ENCODE data around the gene KRTAP2-1. TPM values are rescaled to one million over a fixed set of nuclear protein-coding genes. Genes with fewer than 3 reads are reported as not detected.
"Not testable (repeated sequence)": the region's sequence is repeated elsewhere in the genome, so short reads cannot be mapped to it uniquely, and the experiment has no call there.

The KRTAP2-1 gene
- total and polyA plus RNA-seq, 2 donors (not counting 1 experiment from before 2014, with no cell fraction given): not detected

DNA sequence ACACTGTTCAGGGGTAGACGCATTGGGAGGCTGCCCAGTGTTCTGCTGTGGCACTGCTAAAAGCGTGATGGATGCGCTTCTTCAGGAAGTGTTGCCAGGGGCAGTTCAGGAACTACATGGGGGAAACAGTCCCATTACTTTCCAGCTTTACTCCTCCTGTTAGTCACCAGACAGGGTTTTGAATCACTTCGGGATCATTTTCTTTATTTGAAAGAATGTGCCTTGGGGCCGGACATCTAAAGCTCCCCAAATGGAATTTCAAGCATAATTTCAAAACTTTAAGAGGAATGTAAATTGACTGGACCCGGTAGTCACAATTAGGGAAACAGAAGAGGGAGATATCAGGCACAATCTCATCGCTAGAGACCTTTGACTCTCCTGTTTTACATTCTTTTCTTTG, 1.3 kb upstream of the KRTAP2-1 start:
- Histone ChIP-seq H3K9me3 (ENCODE audit: control insufficient read depth, insufficient read depth, low read depth, low read length) (no peaks in the 10 kb centered on the region), H4K20me1 (ENCODE audit: control insufficient read depth, extremely low read depth, insufficient read depth, low read length) (no peaks in the 10 kb centered on the region), H3K79me2 (ENCODE audit: control insufficient read depth, insufficient read depth, low read length) (no peaks in the 10 kb centered on the region), H3K4me3 (replicated peaks in 1 of 4; ENCODE audit: control extremely low read depth in 1 of 4, insufficient read depth in 1 of 4, low read depth in 3 of 4, low read length in 4 of 4) (no peak overlapping the region), H3K27me3 (ENCODE audit: control insufficient read depth, insufficient read depth, low read length) (no peaks in the 10 kb centered on the region), H3K4me1 (ENCODE audit: control insufficient read depth, extremely low read depth, insufficient read depth, low read length) (peaks cover 2% of the 10 kb centered on the region), H3K36me3 (ENCODE audit: control insufficient read depth, insufficient read depth, low read length) (no peaks in the 10 kb centered on the region), H3K9ac (ENCODE audit: insufficient read depth, low read length) (no peak overlapping the region), H2AFZ (ENCODE audit: low read length) (no peak overlapping the region), H3K27ac (ENCODE audit: insufficient read depth, low read length) (peak overlapping the region; percentile 43), H3K4me2 (ENCODE audit: extremely low read depth, insufficient read depth, low read length) (peak overlapping the region; percentile 10)
- no peak for TF ChIP-seq EZH2 (IDR thresholded peaks at IDR 0.05; ENCODE audit: low read length, missing control alignments)
- TF ChIP-seq, protein P1, sequence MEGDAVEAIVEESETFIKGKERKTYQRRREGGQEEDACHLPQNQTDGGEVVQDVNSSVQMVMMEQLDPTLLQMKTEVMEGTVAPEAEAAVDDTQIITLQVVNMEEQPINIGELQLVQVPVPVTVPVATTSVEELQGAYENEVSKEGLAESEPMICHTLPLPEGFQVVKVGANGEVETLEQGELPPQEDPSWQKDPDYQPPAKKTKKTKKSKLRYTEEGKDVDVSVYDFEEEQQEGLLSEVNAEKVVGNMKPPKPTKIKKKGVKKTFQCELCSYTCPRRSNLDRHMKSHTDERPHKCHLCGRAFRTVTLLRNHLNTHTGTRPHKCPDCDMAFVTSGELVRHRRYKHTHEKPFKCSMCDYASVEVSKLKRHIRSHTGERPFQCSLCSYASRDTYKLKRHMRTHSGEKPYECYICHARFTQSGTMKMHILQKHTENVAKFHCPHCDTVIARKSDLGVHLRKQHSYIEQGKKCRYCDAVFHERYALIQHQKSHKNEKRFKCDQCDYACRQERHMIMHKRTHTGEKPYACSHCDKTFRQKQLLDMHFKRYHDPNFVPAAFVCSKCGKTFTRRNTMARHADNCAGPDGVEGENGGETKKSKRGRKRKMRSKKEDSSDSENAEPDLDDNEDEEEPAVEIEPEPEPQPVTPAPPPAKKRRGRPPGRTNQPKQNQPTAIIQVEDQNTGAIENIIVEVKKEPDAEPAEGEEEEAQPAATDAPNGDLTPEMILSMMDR (conservative IDR thresholded peaks at IDR 0.05 in 1 of 2, IDR thresholded peaks at IDR 0.05 in 1 of 2; ENCODE audit: low read depth in 1 of 2, low read length in 2 of 2): no peak
- DNase-seq (ENCODE audit: low read depth in 2 of 2): peak in 1 of 2 donors; percentile 78

DNA sequence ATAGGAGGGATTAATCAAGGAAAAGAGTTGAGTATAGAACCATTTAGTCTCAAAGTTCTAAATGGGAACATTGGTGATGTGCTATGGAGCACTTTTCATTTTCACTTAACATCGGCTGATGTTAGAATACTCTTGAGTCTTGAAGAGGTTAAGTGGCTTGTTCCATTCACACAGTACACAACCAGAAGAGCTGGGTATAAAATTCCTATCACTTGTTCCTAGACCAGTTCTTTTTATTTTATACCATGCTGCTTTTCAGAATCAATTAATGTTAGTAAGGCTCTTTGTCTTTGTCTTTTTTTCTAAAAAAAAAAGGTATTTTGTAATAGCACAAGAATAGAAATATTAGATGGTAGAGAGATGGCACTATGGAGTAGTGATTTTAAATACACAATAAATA, 4.2 kb downstream of the KRTAP2-1 start:
- H3K27me3 ChIP-seq (ENCODE audit: control insufficient read depth, insufficient read depth, low read length): no peaks in the 10 kb centered on the region
- no peaks in the 10 kb centered on the region for H3K79me2 ChIP-seq (ENCODE audit: control insufficient read depth, insufficient read depth, low read length)
- H3K9me3 ChIP-seq (ENCODE audit: control insufficient read depth, insufficient read depth, low read depth, low read length): no peaks in the 10 kb centered on the region
- no peak overlapping the region for H3K4me2 ChIP-seq (ENCODE audit: extremely low read depth, insufficient read depth, low read length)
- no peak overlapping the region for H3K9ac ChIP-seq (ENCODE audit: insufficient read depth, low read length)
- H3K4me3 ChIP-seq (replicated peaks in 1 of 4; ENCODE audit: control extremely low read depth in 1 of 4, insufficient read depth in 1 of 4, low read depth in 3 of 4, low read length in 4 of 4): no peak overlapping the region
- DNase-seq (ENCODE audit: low read depth in 2 of 2): no peak
- TF ChIP-seq, protein P1 (conservative IDR thresholded peaks at IDR 0.05 in 1 of 2, IDR thresholded peaks at IDR 0.05 in 1 of 2; ENCODE audit: low read depth in 1 of 2, low read length in 2 of 2): no peak
- no peak overlapping the region for H3K27ac ChIP-seq (ENCODE audit: insufficient read depth, low read length)
- H2AFZ ChIP-seq (ENCODE audit: low read length): no peak overlapping the region
- no peaks in the 10 kb centered on the region for H4K20me1 ChIP-seq (ENCODE audit: control insufficient read depth, extremely low read depth, insufficient read depth, low read length)
- H3K4me1 ChIP-seq (ENCODE audit: control insufficient read depth, extremely low read depth, insufficient read depth, low read length): no peaks in the 10 kb centered on the region
- H3K36me3 ChIP-seq (ENCODE audit: control insufficient read depth, insufficient read depth, low read length): no peaks in the 10 kb centered on the region

DNA sequence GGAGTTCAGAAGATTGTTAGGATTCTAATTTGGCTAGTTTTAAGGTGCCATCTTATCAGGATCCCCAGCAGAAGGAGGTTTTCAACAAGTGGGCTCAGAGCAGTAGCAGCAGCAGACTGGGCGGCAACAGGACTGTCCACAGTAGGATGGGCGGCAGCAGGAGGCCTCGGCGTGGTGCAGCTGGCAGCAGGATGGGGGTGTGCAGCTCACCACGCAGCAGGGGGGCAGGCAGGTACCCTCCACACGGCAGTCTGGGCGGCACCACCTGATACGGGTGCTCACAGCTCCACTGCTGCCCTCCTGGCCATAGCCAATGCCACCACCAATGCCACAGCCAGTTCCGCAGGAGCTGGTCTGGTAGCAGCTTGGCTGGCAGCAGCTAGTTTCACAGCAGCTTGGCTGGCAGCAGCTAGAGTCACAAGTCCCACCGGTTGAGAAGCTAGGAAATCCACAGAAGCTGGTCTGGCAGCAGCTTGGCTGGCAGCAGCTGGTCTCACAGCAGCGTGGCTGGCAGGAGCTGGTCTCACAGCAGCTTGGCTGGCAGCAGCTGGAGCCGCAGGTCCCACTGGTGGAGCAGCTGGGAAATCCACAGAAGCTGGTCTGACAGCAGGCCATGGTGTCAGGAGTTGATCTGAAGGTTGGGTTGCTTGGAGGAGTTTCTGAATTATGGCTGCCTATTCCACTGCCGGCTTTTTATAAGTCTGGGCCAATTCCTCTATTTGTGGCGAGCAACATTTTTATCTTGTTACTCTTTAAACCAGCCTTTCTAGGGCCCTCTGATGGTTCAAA, 6.1 kb downstream of the KRTAP2-1 start, which contains the start of gene KRTAP1-1:
TSS of gene KRTAP1-1 (minus strand) at position 668 of the 789 bp plus-strand sequence. CDS start at position 615, 53 bp downstream.
- not testable (repeated sequence) for H3K27ac ChIP-seq (ENCODE audit: insufficient read depth, low read length); H3K79me2 ChIP-seq (ENCODE audit: control insufficient read depth, insufficient read depth, low read length); H3K4me3 ChIP-seq (replicated peaks in 1 of 4; ENCODE audit: control extremely low read depth in 1 of 4, insufficient read depth in 1 of 4, low read depth in 3 of 4, low read length in 4 of 4); H3K9me3 ChIP-seq (ENCODE audit: control insufficient read depth, insufficient read depth, low read depth, low read length); DNase-seq (ENCODE audit: low read depth in 2 of 2); H3K9ac ChIP-seq (ENCODE audit: insufficient read depth, low read length); H3K4me2 ChIP-seq (ENCODE audit: extremely low read depth, insufficient read depth, low read length); H4K20me1 ChIP-seq (ENCODE audit: control insufficient read depth, extremely low read depth, insufficient read depth, low read length); H2AFZ ChIP-seq (ENCODE audit: low read length); H3K4me1 ChIP-seq (ENCODE audit: control insufficient read depth, extremely low read depth, insufficient read depth, low read length); H3K36me3 ChIP-seq (ENCODE audit: control insufficient read depth, insufficient read depth, low read length); H3K27me3 ChIP-seq (ENCODE audit: control insufficient read depth, insufficient read depth, low read length)
- TF ChIP-seq, protein P1 (conservative IDR thresholded peaks at IDR 0.05 in 1 of 2, IDR thresholded peaks at IDR 0.05 in 1 of 2; ENCODE audit: low read depth in 1 of 2, low read length in 2 of 2): peak in 1 of 2 donors; percentile 3
